Measurements from ENCODE around the gene NPTN. TPM values are rescaled to one million over a fixed set of nuclear protein-coding genes. Genes with fewer than 3 reads are reported as not detected.

The NPTN gene
- total RNA-seq, 4 donors from 2014 or later, result 66.9 to 97.5 (median 79.9) TPM

GRCh38 chr15:73654659-73655058 is 21.5 kb upstream of the NPTN start:
- no peak for TF ChIP-seq CTCF (IDR thresholded peaks at IDR 0.05; ENCODE audit: low read depth)

- no peak for TF ChIP-seq CTCF (IDR thresholded peaks at IDR 0.05; ENCODE audit: low read depth)
Measured at GRCh38 chr15:73650416-73651126, 17.4 kb upstream of the NPTN start.

GRCh38 chr15:73648014-73648295 is 14.8 kb upstream of the NPTN start:
- TF ChIP-seq CTCF (IDR thresholded peaks at IDR 0.05; ENCODE audit: low read depth), result no peak

GRCh38 chr15:73647259-73648013 is 14.2 kb upstream of the NPTN start:
- TF ChIP-seq CTCF (IDR thresholded peaks at IDR 0.05; ENCODE audit: low read depth), result no peak

GRCh38 chr15:73637527-73637926 is 4.3 kb upstream of the NPTN start:
- no peak for TF ChIP-seq CTCF (IDR thresholded peaks at IDR 0.05; ENCODE audit: low read depth)

- TF ChIP-seq CTCF (IDR thresholded peaks at IDR 0.05; ENCODE audit: low read depth), result no peak
Measured at GRCh38 chr15:73633991-73634495, 854 bp upstream of the NPTN start.

- TF ChIP-seq CTCF (IDR thresholded peaks at IDR 0.05; ENCODE audit: low read depth), result no peak
Measured at GRCh38 chr15:73632670-73633058, 525 bp downstream of the NPTN start.

Data from subcutaneous adipose tissue (tissue), 4 donors.